GM21619 (cell line): ENCODE data around the gene CCDC59.

Experiments used
- ATAC-seq: cut with Tn5 transposase; IDR thresholded peaks from one replicate; pipeline ENCODE4 v1.9.1; 2021; ENCODE audit not compliant: unreplicated experiment

CCDC59 gene

DNA sequence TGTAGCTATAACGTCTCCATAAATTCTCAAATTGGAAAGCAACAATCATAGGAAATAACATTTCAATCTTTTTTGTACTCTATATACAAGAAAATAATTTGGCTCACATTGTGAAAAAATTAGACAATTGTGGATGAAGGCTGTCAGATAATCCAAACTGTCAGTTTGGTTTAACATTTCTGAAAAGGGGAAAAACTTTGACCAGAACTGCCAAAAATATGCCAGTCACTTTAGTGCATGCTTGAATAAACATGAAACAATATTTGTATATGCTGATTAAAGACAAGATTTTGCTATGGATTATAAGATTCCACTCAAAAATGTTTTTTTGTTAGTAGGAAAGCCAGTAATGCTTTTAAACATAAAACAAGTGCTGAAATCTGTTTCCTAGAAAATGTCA, 38.9 kb downstream of the CCDC59 start:
- no peak for ATAC-seq

DNA sequence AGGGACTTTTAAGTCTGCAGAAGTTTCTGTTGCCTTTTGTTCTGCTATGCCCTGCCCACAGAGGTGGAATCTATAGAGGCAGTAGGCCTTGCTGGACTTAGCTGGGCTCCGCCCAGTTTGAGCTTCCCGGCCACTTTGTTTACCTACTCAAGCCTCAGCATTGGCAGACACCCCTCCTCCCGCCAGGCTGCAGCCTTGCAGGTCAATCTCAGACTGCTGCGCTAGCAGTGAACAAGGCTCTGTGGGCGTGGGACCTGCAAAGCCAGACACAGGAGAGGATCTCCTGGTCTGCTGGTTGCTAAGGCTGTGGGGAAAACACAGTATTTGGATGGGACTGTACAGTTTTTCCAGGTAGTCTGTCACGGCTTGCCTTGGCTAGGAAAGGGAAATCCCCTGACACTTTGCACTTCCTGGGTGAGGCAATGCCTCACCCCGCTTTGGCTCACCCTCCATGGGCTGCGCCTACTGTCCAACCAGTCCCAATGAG, 43.7 kb downstream of the CCDC59 start:
- ATAC-seq = no peak
